H1 (cell line): ENCODE measurements around the gene FOXI3. TPM values are rescaled to one million over a fixed set of nuclear protein-coding genes. Genes with fewer than 3 reads are reported as not detected.

Experiments used
- MAFK ChIP-seq: IDR thresholded peaks from 2 replicates; pipeline ENCODE4 v1.6.1; 2012; ENCODE audit warnings: low read depth, mild to moderate bottlenecking, improper control_type of control experiment, low read length
- polyA plus RNA-seq, 7 experiments: library from polyadenylated mRNA; depleted of rRNA in 3 of 7; stranded (reverse) in 5 of 7; unstranded in 2 of 7; fragments of >200 nt in 5 of 7; fragments of 200-250 nt in 2 of 7; gene quantifications; 1 replicate in 5 of 7; 2 replicates in 1 of 7; 4 replicates in 1 of 7; pipeline versions ENCODE4 v1.2.1 to v1.2.3, GENCODE V29; 2011 to 2013; ENCODE audit warnings: missing spikeins in 2 of 7, mixed read lengths in 2 of 7
- total RNA-seq: library from RNA; stranded (reverse); fragmentation: NEBNext Ultra II Directional; extraction: Animal tissue kit (Norgen Biotek cat#: 25700); gene quantifications from 2 replicates; pipeline ENCODE4 v1.2.1, GENCODE V29; 2021

FOXI3 gene
- total and polyA plus RNA-seq, 2 of the 8 experiments (the other 6 are each of a cell fraction or from before 2014, with no cell fraction given): 6.8 to 15.9 TPM

- no peak for TF ChIP-seq MAFK
These were observed at the start of gene FOXI3 (continued) for GRCh38 chr2:88452565-88452905.
